Measurements from ENCODE around the gene ZNF485. TPM values are rescaled to one million over a fixed set of nuclear protein-coding genes. Genes with fewer than 3 reads are reported as not detected.

Gene ZNF485
- total RNA-seq, 1 experiment from 2014 or later, result 3.9 TPM

DNA sequence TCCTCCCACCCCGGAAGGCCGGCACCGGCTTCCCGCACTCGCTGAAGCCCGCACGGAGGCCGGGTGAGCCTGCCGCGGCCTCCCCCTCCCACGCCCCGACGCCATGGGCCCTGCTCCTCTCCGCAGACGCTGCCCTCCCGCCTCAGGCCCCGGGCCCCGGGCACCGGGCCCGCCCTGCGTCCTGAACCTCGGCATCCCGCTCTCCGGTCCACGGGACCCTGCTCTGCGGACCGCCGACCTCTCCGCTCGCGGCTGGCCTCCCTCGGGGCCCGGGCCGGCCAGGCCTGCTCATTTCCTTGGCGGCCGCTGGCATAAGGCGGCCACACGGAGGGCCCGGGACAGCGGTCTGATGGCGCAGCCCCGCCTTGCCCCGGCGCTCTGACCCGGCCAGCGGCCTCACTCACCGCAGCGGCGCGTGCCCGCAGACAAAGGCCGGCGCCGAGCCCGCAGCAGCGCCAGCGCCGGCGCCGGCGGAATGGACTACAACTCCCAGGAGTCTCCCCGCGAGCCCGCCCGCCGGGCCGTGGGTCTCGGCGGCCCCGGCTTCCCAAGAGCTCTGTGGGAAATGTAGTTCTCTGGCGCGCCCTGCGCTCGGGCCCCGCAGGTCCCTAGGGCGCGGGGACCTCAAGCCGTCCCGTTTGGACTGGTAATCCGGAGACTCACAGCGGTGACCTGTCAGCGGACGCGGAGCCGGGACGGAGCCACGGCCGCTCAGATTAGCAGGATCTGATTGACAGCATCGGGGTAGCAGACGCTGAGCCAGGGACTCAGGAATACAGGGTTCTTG is 42.4 kb downstream of the ZNF485 start, which contains the start of gene ZNF32:
Gene ZNF32 (minus strand): TSS at position 484 of the 787 bp plus-strand sequence. CDS start 2,748 bp downstream, outside the sequence.
- in situ Hi-C loops (cut with HindIII; ENCODE audit: low pct_unique_long_range_greater_than_20kb, low sequenced_read_pairs), result no loop called here
- DNase-seq (ENCODE audit: low read depth, low spot score), result peak; percentile 68

DNA sequence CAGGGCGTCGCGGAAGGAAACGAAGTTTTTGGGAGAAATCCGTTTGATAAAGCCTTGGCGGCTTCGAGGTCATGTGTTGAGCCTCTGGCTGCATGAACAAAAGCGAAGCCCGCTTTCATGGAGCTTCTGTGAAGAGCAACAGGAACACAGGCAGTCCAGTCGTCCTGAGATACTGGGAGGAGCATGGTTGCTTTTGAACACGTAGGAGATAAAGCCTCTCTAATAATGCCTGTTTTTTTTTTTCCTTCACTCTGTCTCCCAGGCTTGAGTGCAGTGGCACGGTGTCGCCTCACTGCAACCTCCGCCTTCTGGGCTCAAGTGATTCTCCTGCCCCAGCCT is 42.9 kb downstream of the ZNF485 start:
- DNase-seq (ENCODE audit: low read depth, low spot score), result no peak
- in situ Hi-C loops (cut with HindIII; ENCODE audit: low pct_unique_long_range_greater_than_20kb, low sequenced_read_pairs), result no loop called here

DNA sequence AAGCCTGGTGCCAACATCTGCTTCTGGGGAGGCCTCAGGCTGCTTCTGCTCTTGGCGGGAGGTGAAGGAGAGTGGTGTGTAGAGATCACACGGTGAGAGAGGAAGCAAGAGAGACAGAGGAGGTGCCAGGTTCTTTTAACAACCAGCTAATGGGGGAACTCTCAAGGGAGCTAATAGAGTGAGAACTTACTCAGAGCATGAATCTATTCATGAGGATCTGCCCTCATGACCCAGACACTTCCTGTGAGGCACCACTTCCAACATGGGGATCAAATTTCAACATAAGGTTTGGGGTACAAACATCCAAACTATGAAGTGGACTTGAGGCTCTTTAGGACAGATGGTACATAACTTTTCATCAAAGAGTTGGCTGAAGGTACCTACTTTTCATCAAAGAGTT is 47.5 kb downstream of the ZNF485 start:
- in situ Hi-C loops (cut with HindIII; ENCODE audit: low pct_unique_long_range_greater_than_20kb, low sequenced_read_pairs), result no loop called here

DNA sequence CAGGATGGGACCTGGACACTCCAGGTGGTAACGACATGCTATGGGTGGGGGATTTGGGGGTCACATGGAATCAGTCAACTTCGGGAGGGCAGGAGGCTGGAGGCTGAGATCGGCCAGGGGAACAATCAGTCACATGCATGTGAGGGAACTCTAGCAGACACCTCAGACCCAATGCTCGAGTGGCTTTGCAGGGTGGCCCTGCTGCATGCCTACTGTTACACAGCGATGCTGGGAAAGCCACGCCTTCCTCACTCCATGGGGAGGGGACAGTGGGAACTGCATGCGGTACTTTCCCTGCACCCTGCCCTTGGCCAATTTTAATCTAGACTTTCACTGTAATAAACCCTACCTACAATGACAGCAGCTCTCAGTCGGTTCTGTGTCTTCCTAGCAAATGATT is 49.1 kb downstream of the ZNF485 start:
- DNase-seq (ENCODE audit: low read depth, low spot score), result no peak
- in situ Hi-C loops (cut with HindIII; ENCODE audit: low pct_unique_long_range_greater_than_20kb, low sequenced_read_pairs), result no loop called here

More for the DNA sequence above, 47.5 kb downstream of the ZNF485 start:
- DNase-seq (ENCODE audit: low read depth, low spot score), result no peak

DNA sequence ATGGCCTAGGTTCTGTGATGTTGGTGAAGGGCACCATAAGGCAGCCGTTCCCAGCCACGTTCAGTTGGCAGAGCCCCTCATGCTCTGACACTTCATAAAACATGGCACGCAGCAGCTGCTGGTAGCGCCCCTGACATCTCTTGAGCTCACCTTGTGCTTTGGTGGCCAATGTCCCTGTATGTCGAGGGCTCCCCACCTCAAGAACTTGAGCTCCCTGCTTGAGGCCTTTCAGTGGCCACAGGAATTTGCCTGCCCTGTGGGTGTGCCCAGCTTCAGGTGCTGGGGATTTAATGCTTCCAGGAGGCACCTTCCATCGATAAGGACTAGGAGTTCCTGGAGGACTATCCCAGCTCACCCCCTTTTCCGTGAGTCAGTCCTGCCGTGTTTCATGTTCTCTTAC is 52.0 kb downstream of the ZNF485 start:
- DNase-seq (ENCODE audit: low read depth, low spot score), result no peak
- in situ Hi-C loops (cut with HindIII; ENCODE audit: low pct_unique_long_range_greater_than_20kb, low sequenced_read_pairs), result no loop called here

DNA sequence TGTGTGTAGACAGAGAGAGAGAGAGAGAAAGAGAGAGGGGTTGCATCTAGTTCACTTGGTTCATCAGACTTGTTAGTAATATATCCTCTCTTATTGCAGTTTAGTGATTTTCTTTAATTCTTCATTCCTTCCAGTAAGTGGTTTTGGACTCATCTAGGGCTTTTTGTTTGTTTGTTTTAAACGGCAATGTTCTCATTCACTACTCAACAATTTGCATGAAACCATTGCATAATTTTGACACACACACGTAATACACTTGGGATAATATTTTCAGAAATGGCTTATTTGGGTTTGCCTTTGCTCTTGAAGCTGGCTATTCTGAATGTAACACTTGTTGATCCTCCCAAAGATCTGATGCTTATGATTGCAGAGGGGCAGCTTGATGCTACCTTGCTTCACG is 58.8 kb downstream of the ZNF485 start:
- in situ Hi-C loops (cut with HindIII; ENCODE audit: low pct_unique_long_range_greater_than_20kb, low sequenced_read_pairs), result no loop called here
- no peak for DNase-seq (ENCODE audit: low read depth, low spot score)

DNA sequence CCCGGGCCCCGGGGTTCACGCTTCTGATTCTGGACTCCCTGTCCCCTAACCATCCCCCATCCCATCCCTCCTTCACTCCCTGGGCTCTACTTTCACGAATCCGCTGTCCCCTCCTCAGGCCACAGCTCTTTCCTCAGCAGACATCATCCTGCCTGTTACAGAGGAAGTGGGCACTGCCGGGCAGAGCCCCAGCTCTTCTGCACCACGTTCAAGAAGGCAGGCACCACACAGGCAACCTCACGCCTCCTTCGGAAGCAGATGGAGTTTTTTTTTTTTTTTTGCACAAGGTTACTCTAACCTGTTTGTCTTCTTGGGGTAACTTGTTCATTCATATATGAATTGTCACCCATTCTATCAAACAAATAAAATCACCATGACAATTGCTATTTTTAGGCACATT is 60.3 kb downstream of the ZNF485 start:
- in situ Hi-C loops (cut with HindIII; ENCODE audit: low pct_unique_long_range_greater_than_20kb, low sequenced_read_pairs), result no loop called here
- no peak for DNase-seq (ENCODE audit: low read depth, low spot score)

DNA sequence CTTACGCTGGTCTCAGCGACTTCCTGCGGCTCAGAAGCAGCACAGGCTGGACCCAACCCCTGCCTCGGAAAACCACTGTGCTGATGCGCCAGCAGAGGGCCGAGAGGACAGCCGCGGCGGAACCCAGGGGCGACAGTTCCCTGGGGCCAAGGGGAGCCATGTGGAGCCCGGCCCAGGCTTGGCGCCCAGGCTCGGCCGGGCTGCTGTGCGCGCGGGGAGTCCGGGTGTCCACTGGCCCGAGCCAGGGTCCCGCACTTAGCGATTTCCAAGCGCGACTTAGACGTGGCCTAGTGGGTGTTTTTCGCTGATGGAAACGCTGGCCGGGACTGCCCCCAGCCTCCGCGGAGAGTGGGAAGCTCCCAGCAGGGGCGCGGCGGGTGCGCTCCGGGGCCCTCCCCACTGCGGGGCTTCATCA is 61.1 kb downstream of the ZNF485 start:
- no peak for DNase-seq (ENCODE audit: low read depth, low spot score)
- in situ Hi-C loops (cut with HindIII; ENCODE audit: low pct_unique_long_range_greater_than_20kb, low sequenced_read_pairs), result no loop called here

Other genes starting within 250 kb of the ZNF485 start
- not detected in 2 replicates for gene FXYD4, start 234.8 kb upstream of the ZNF485 start, total RNA-seq (2014; rRNA removed; shearing (Covaris generic))
- gene HNRNPF, start 197.3 kb upstream of the ZNF485 start, total RNA-seq (2014; rRNA removed; shearing (Covaris generic)), result 265 and 297 TPM in 2 replicates
- 1.7 and 2.9 TPM in 2 replicates for gene ZNF487, start 169.3 kb upstream of the ZNF485 start, total RNA-seq (2014; rRNA removed; shearing (Covaris generic))
- 1.8 and 2.1 TPM in 2 replicates for gene ZNF239, start 31.8 kb upstream of the ZNF485 start, total RNA-seq (2014; rRNA removed; shearing (Covaris generic))
- 25.4 and 32.9 TPM in 2 replicates for gene ZNF32, start 42.4 kb downstream of the ZNF485 start, total RNA-seq (2014; rRNA removed; shearing (Covaris generic))

Data from SK-MEL-5 (cell line).